Transverse colon (tissue), 4 donors: ENCODE data around the gene WLS. TPM values are rescaled to one million over a fixed set of nuclear protein-coding genes. Genes with fewer than 3 reads are reported as not detected.
A peak's percentile ranks its signal among the peaks of the same experiment; 100 is the strongest.

ENCODE experiments used
- DNase-seq: peaks from one replicate; pipeline ENCODE4 v3.0.0-alpha.2; 2019
- H3K27ac ChIP-seq, 4 donors: fragments of 200-600 bp; sonication (generic); 2 replicates each; pipeline ENCODE4 v1.5.1; 2016 to 2018; ENCODE audit warnings: inconsistent platforms in 4 of 4
- H3K27me3 ChIP-seq: fragments of 200-600 bp; sonication (generic); 2 replicates; pipeline ENCODE4 v1.5.1; 2017; ENCODE audit warnings: inconsistent platforms
- H3K36me3 ChIP-seq, 4 donors: fragments of 200-600 bp; sonication (generic); 2 replicates each; pipeline ENCODE4 v1.5.1; 2017 to 2019; ENCODE audit warnings: inconsistent platforms in 4 of 4
- H3K4me1 ChIP-seq, 4 donors: fragments of 200-600 bp; sonication (generic); 2 replicates each; pipeline ENCODE4 v1.5.1; 2017 to 2020; ENCODE audit warnings: inconsistent platforms in 4 of 4
- H3K4me3 ChIP-seq, 4 donors: fragments of 200-600 bp; sonication (generic); 1 replicate in 1 of 4; 2 replicates in 3 of 4; pipeline versions ENCODE4 v1.5.1 to v1.6.1; 2017 to 2019; ENCODE audit warnings: inconsistent platforms in 4 of 4
- H3K9me3 ChIP-seq, 2 donors: fragments of 200-600 bp; sonication (generic); 2 replicates each; pipeline ENCODE4 v1.5.1; 2017 to 2019; ENCODE audit warnings: inconsistent platforms in 2 of 2
- EP300 ChIP-seq: sonication (generic); formaldehyde crosslinking; IDR thresholded peaks from one replicate; pipeline ENCODE4 v1.6.1; 2017; ENCODE audit warnings: antibody characterized with exemption, low read depth
- POLR2A ChIP-seq: fragments of 450-650 bp; IDR thresholded peaks from one replicate; pipeline ENCODE4 v1.6.1; 2016; ENCODE audit warnings: antibody characterized with exemption, mild to moderate bottlenecking, moderate library complexity
- POLR2AphosphoS5 ChIP-seq, 3 donors: sonication (generic); formaldehyde crosslinking; IDR thresholded peaks; one replicate each; pipeline ENCODE4 v1.6.1; 2016; ENCODE audit warnings: antibody characterized with exemption in 3 of 3
- WGBS, 2 donors: methylation state at CpG; one replicate each; pipeline ENCODE4 v1.1.5; 2018; ENCODE audit warnings: low coverage in 1 of 2; 5-methylcytosine and 5-hydroxymethylcytosine counted together
- in situ Hi-C, 4 donors: fragments of 200-750 bp; cut with MboI; loops; one replicate each; pipeline versions ENCODE4 v1.15.0 to v1.15.1; 2017; ENCODE audit warnings: low sequenced_read_pairs in 3 of 4, low pct_ligation_motif_present in 1 of 4, low pct_unique_long_range_greater_than_20kb in 1 of 4
- intact Hi-C: fragments of 100-400 bp; cut with DNase I; formaldehyde crosslinking; loops from one replicate; pipeline ENCODE4 v1.15.1; 2023; ENCODE audit warnings: low total_unique reads
- total RNA-seq, 4 donors: library from RNA; depleted of rRNA; stranded (reverse); fragments of >200 nt; gene quantifications; one replicate each; pipeline ENCODE4 v1.1.0, GENCODE V29; 2016
- TF ChIP-seq, protein P1 (sequence below), 5 experiments: fragments of 200-600 bp in 3 of 5; fragments of 450-650 bp in 2 of 5; sonication (generic) in 3 of 5; IDR thresholded peaks; 1 replicate in 2 of 5; 2 replicates in 3 of 5; pipeline ENCODE4 v1.5.1; 2016 to 2017; ENCODE audit warnings: antibody characterized with exemption in 5 of 5, inconsistent platforms in 3 of 5, mild to moderate bottlenecking in 2 of 5, moderate library complexity in 1 of 5

Gene WLS
- total RNA-seq, 4 donors from 2014 or later: 69.9 to 117 (median 98.7) TPM

DNA sequence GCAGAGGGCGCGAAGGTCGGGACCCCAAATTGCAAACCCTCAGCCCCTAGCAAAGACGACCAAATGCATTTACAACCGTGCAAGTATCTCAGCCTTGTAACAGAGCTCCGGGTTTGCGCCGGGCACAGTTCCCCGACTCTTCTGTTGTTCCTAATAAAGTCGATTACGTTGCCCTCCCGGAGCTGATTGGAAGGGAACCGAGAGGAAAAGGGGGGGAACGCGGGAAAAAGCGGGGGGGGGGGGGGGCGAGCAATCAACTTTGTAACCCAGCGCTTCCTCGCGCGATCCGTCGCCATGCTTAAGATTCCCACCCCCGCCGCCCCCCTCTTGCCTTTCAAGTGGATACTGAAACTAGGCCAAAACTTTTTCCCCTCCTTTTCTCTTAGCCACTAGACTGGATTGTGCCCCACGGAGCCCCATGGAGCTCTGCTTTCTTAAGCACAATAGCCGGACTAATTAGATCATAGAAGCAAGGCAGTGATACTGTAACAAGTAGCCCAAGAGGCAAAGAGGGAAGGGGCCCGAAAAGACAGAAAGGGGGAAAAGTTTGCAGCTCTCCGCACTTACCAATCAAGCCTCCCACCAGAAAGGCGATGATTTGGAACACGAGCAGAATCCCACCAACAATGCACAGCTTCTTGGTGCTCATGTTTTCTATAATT is 565 bp downstream of the WLS start:
- WGBS, 2 donors: 0 to 1% methylated on average over 3 to 26 of the region's 31 CpGs
- TF ChIP-seq EP300 (no peak), POLR2A (peak; percentile 32), POLR2AphosphoS5 (IDR thresholded peaks at IDR 0.05) (peak; percentile 61 to 90 (median 86))
- TF ChIP-seq, protein P1, sequence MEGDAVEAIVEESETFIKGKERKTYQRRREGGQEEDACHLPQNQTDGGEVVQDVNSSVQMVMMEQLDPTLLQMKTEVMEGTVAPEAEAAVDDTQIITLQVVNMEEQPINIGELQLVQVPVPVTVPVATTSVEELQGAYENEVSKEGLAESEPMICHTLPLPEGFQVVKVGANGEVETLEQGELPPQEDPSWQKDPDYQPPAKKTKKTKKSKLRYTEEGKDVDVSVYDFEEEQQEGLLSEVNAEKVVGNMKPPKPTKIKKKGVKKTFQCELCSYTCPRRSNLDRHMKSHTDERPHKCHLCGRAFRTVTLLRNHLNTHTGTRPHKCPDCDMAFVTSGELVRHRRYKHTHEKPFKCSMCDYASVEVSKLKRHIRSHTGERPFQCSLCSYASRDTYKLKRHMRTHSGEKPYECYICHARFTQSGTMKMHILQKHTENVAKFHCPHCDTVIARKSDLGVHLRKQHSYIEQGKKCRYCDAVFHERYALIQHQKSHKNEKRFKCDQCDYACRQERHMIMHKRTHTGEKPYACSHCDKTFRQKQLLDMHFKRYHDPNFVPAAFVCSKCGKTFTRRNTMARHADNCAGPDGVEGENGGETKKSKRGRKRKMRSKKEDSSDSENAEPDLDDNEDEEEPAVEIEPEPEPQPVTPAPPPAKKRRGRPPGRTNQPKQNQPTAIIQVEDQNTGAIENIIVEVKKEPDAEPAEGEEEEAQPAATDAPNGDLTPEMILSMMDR (IDR thresholded peaks at IDR 0.05): no peak
- Histone ChIP-seq H3K27me3 (no peaks in the 10 kb centered on the region), H3K27ac (peak overlapping the region; percentile 83 to 95 (median 89)), H3K4me1 (peaks cover 0 to 39% (median 19%) of the 10 kb centered on the region in 4 donors), H3K4me3 (peak overlapping the region; percentile 69 to 86 (median 72)), H3K36me3 (no peaks in the 10 kb centered on the region), H3K9me3 (no peaks in the 10 kb centered on the region)
- in situ Hi-C loops: no loop called here
- peak; percentile 69 for DNase-seq
- intact Hi-C loops: loop anchor here (5.0 to 10.0 kb wide), 2 partner anchors 93 to 109 kb away; no protein-coding TSS in a partner anchor

GRCh38 chr1:68230901-68231626 is 1.3 kb downstream of the WLS start:
- Histone ChIP-seq H3K4me1 (peaks cover 0 to 39% (median 19%) of the 10 kb centered on the region in 4 donors), H3K36me3 (no peaks in the 10 kb centered on the region), H3K4me3 (peak overlapping the region; percentile 69 to 86 (median 72)), H3K27ac (peak overlapping the region; percentile 83 to 95 (median 89)), H3K9me3 (no peaks in the 10 kb centered on the region), H3K27me3 (no peaks in the 10 kb centered on the region)
- DNase-seq: peak; percentile 34
- in situ Hi-C loops (no loop called here), intact Hi-C loops (loop anchor here (5.0 to 10.0 kb wide), 2 partner anchors 94 to 109 kb away; no protein-coding TSS in a partner anchor)
- 5% methylated on average over 55 of the region's 62 CpGs; no CpG with 5 or more reads in 1 of the 2 donors for WGBS, 2 donors
- TF ChIP-seq POLR2A (no peak), POLR2AphosphoS5 (IDR thresholded peaks at IDR 0.05) (no peak), EP300 (no peak)
- TF ChIP-seq, protein P1 (IDR thresholded peaks at IDR 0.05): no peak

DNA sequence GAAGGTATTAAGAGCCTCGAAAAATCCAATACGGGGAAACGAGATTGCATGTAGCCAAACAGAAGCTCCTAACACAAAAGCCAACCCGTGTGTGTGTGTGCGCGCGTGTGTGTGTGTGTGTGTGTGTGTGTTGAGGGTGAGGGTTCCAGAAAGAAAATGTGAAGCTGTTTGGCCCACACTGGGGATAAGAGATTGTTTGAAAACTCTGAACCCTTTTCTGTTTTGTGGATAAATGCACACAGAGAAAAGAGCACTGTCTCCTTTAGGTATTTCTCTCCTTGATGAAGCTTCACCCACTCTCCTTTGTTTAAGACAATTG is 1.9 kb downstream of the WLS start:
- H3K4me1 ChIP-seq: peaks cover 0 to 39% (median 19%) of the 10 kb centered on the region in 4 donors
- in situ Hi-C loops: no loop called here

More for the DNA sequence above, 1.9 kb downstream of the WLS start:
- DNase-seq: no peak
- Histone ChIP-seq H3K9me3 (no peaks in the 10 kb centered on the region), H3K4me3 (peak overlapping the region; percentile 69 to 86 (median 72)), H3K36me3 (no peaks in the 10 kb centered on the region), H3K27ac (peak overlapping the region; percentile 83 to 95 (median 89)), H3K27me3 (no peaks in the 10 kb centered on the region)
- 16 to 40% methylated on average over 1 to 7 of the region's 7 CpGs for WGBS, 2 donors
- no peak for TF ChIP-seq EP300
- no peak for TF ChIP-seq POLR2AphosphoS5 (IDR thresholded peaks at IDR 0.05)
- TF ChIP-seq, protein P1 (IDR thresholded peaks at IDR 0.05): no peak
- TF ChIP-seq POLR2A: no peak
- intact Hi-C loops: loop anchor here (5.0 to 10.0 kb wide), 2 partner anchors 94 to 108 kb away; no protein-coding TSS in a partner anchor
